HepG2 (cell line): ENCODE results near the gene HMGN4. TPM values are rescaled to one million over a fixed set of nuclear protein-coding genes. Genes with fewer than 3 reads are reported as not detected.

ENCODE experiments used
- ERF ChIP-seq: IDR thresholded peaks from 2 replicates; pipeline ENCODE4 v1.6.1; 2018; ENCODE audit warnings: missing biosample characterization, missing genetic modification reagents
- FOXP1 ChIP-seq, 2 experiments: fragments of 450-650 bp in 1 of 2; IDR thresholded peaks; 2 replicates each; pipeline ENCODE4 v1.6.1; 2017 to 2018; ENCODE audit warnings: antibody characterized with exemption in 1 of 2
- GPBP1L1 ChIP-seq: sonication (generic); formaldehyde crosslinking; IDR thresholded peaks from 2 replicates; pipeline ENCODE4 v1.5.0; 2020; ENCODE audit warnings: mild to moderate bottlenecking, missing genetic modification reagents
- JUNB ChIP-seq: sonication (generic); formaldehyde crosslinking; IDR thresholded peaks from 2 replicates; pipeline ENCODE4 v1.8.0; 2022; ENCODE audit warnings: missing genetic modification reagents, mild to moderate bottlenecking, borderline replicate concordance
- MEF2D ChIP-seq: sonication (generic); formaldehyde crosslinking; IDR thresholded peaks from 2 replicates; pipeline ENCODE4 v1.5.1; 2020; ENCODE audit warnings: mild to moderate bottlenecking, missing genetic modification reagents
- MEIS1 ChIP-seq: sonication (generic); formaldehyde crosslinking; IDR thresholded peaks from 2 replicates; pipeline ENCODE4 v1.9.0; 2021; ENCODE audit warnings: mild to moderate bottlenecking, missing genetic modification reagents, moderate library complexity, borderline replicate concordance
- TAF1 ChIP-seq: sonication (generic); formaldehyde crosslinking; IDR thresholded peaks from 2 replicates; pipeline ENCODE4 v1.4.0; 2020; ENCODE audit warnings: missing genetic modification reagents
- TBL1XR1 ChIP-seq: fragments of 150-350 bp; IDR thresholded peaks from 2 replicates; pipeline ENCODE4 v1.6.1; 2014; ENCODE audit warnings: borderline replicate concordance, low read length; ENCODE audit not compliant: partially characterized antibody
- YY1 ChIP-seq: IDR thresholded peaks from 2 replicates; pipeline ENCODE4 v1.6.1; 2011; ENCODE audit warnings: low read length, low read depth, moderate library complexity, mild to moderate bottlenecking; ENCODE audit not compliant: insufficient read depth, insufficient replicate concordance
- ZC3H13 ChIP-seq: sonication (generic); formaldehyde crosslinking; IDR thresholded peaks from 2 replicates; pipeline ENCODE4 v1.8.1; 2023; ENCODE audit warnings: mild to moderate bottlenecking, missing genetic modification reagents, moderate library complexity
- ZMYM3 ChIP-seq: sonication (generic); formaldehyde crosslinking; IDR thresholded peaks from 2 replicates; pipeline ENCODE4 v1.5.1; 2020; ENCODE audit warnings: mild to moderate bottlenecking, missing genetic modification reagents
- ZNF12 ChIP-seq: sonication (generic); formaldehyde crosslinking; IDR thresholded peaks from 2 replicates; pipeline ENCODE4 v1.5.0; 2020; ENCODE audit warnings: missing genetic modification reagents
- ZNF136 ChIP-seq: sonication (generic); formaldehyde crosslinking; IDR thresholded peaks from 2 replicates; pipeline ENCODE4 v1.8.1; 2022; ENCODE audit warnings: low read depth, mild to moderate bottlenecking, moderate library complexity, missing genetic modification reagents
- ZNF205 ChIP-seq: IDR thresholded peaks from 2 replicates; pipeline ENCODE4 v1.6.1; 2018; ENCODE audit warnings: missing biosample characterization, missing genetic modification reagents
- ZNF225 ChIP-seq: sonication (generic); formaldehyde crosslinking; IDR thresholded peaks from 2 replicates; pipeline ENCODE4 v1.4.0; 2020; ENCODE audit warnings: mild to moderate bottlenecking, missing genetic modification reagents
- ZNF329 ChIP-seq: sonication (generic); formaldehyde crosslinking; IDR thresholded peaks from 2 replicates; pipeline ENCODE4 v1.9.0; 2021; ENCODE audit warnings: low read depth, mild to moderate bottlenecking, missing genetic modification reagents
- ZNF598 ChIP-seq: sonication (generic); formaldehyde crosslinking; IDR thresholded peaks from 2 replicates; pipeline ENCODE4 v1.5.1; 2020; ENCODE audit warnings: mild to moderate bottlenecking, missing genetic modification reagents, borderline replicate concordance
- ZNF615 ChIP-seq: sonication (generic); formaldehyde crosslinking; IDR thresholded peaks from 2 replicates; pipeline ENCODE4 v1.5.0; 2020; ENCODE audit warnings: mild to moderate bottlenecking, missing genetic modification reagents, borderline replicate concordance
- ZNF672 ChIP-seq: sonication (generic); formaldehyde crosslinking; IDR thresholded peaks from 2 replicates; pipeline ENCODE4 v1.8.1; 2022; ENCODE audit warnings: missing genetic modification reagents
- ZNF772 ChIP-seq: sonication (generic); formaldehyde crosslinking; IDR thresholded peaks from 2 replicates; pipeline ENCODE4 v1.5.0; 2020; ENCODE audit warnings: mild to moderate bottlenecking, missing genetic modification reagents
- polyA plus RNA-seq, 8 experiments: library from polyadenylated mRNA; depleted of rRNA in 3 of 8; stranded (reverse) in 7 of 8; unstranded in 1 of 8; fragments of >200 nt; fragmentation: Illumina TruSeq in 4 of 8; extraction: Trizol in 4 of 8; gene quantifications; 2 replicates each; pipeline versions ENCODE4 v1.2.1 to v1.2.3, GENCODE V29; 2011 to 2016; ENCODE audit warnings: low read depth in 4 of 8, missing spikeins in 1 of 8, mixed read lengths in 1 of 8; ENCODE audit not compliant: insufficient read depth in 1 of 8
- total RNA-seq, 5 experiments: library from RNA; depleted of rRNA; stranded (reverse); fragments of >200 nt; fragmentation: Illumina TruSeq; extraction: Trizol; gene quantifications; 2 replicates each; pipeline ENCODE4 v1.2.3, GENCODE V29; 2016; ENCODE audit warnings: low read depth in 1 of 5
- TF ChIP-seq, protein P1 (sequence below): sonication (generic); formaldehyde crosslinking; IDR thresholded peaks from 2 replicates; pipeline ENCODE4 v1.9.0; 2021; ENCODE audit warnings: missing genetic modification reagents, mild to moderate bottlenecking, borderline replicate concordance
- TF ChIP-seq, protein P2 (sequence below), 2 experiments: sonication (generic) in 1 of 2; formaldehyde crosslinking in 1 of 2; IDR thresholded peaks; 2 replicates each; pipeline versions ENCODE4 v1.4.0 to v1.6.1; 2016 to 2020; ENCODE audit warnings: borderline replicate concordance in 1 of 2, low read depth in 1 of 2, mild to moderate bottlenecking in 1 of 2, missing genetic modification reagents in 1 of 2

HMGN4 gene
- total and polyA plus RNA-seq, 2 of the 13 experiments (the other 11 are each of a cell fraction or from before 2014, with no cell fraction given) = 39.9 to 52.1 TPM

GRCh38 chr6:26556263-26557070 is 18.3 kb downstream of the HMGN4 start (continued):
- TF ChIP-seq ZNF598 (CRISPR knock-in tag) (0 out of 2 replicates have a peak, but pooled peaks have one; percentile 35), TBL1XR1 (peak; percentile 42), MEIS1 (no peak), ZNF12 (CRISPR knock-in tag) (no peak; the same call in 1 of the 2 replicates), TAF1 (no peak), ERF (CRISPR knock-in tag) (peak; percentile 79), ZNF205 (0 out of 2 replicates have a peak, but pooled peaks have one; percentile 35), GPBP1L1 (CRISPR knock-in tag) (no peak), ZNF672 (CRISPR knock-in tag) (no peak), FOXP1 (IDR thresholded peaks at IDR 0.05) (no peak), FOXP1 (CRISPR knock-in tag; IDR thresholded peaks at IDR 0.05) (no peak), MEF2D (no peak), ZNF136 (CRISPR knock-in tag) (no peak), JUNB (CRISPR knock-in tag) (no peak), ZC3H13 (no peak), ZMYM3 (CRISPR knock-in tag) (peak; percentile 78), ZNF772 (CRISPR knock-in tag) (no peak; the same call in 1 of the 2 replicates), ZNF225 (CRISPR knock-in tag) (no peak), ZNF615 (CRISPR knock-in tag) (no peak), ZNF329 (no peak), YY1 (peak; percentile 31)
- TF ChIP-seq, protein P1, sequence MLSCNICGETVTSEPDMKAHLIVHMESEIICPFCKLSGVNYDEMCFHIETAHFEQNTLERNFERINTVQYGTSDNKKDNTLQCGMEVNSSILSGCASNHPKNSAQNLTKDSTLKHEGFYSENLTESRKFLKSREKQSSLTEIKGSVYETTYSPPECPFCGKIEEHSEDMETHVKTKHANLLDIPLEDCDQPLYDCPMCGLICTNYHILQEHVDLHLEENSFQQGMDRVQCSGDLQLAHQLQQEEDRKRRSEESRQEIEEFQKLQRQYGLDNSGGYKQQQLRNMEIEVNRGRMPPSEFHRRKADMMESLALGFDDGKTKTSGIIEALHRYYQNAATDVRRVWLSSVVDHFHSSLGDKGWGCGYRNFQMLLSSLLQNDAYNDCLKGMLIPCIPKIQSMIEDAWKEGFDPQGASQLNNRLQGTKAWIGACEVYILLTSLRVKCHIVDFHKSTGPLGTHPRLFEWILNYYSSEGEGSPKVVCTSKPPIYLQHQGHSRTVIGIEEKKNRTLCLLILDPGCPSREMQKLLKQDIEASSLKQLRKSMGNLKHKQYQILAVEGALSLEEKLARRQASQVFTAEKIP (CRISPR knock-in tag) = no peak
- TF ChIP-seq, protein P2, sequence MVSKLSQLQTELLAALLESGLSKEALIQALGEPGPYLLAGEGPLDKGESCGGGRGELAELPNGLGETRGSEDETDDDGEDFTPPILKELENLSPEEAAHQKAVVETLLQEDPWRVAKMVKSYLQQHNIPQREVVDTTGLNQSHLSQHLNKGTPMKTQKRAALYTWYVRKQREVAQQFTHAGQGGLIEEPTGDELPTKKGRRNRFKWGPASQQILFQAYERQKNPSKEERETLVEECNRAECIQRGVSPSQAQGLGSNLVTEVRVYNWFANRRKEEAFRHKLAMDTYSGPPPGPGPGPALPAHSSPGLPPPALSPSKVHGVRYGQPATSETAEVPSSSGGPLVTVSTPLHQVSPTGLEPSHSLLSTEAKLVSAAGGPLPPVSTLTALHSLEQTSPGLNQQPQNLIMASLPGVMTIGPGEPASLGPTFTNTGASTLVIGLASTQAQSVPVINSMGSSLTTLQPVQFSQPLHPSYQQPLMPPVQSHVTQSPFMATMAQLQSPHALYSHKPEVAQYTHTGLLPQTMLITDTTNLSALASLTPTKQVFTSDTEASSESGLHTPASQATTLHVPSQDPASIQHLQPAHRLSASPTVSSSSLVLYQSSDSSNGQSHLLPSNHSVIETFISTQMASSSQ (IDR thresholded peaks at IDR 0.05; ENCODE audit: low read depth) = no peak; the same call in 1 of the 2 replicates
- TF ChIP-seq, protein P2 (CRISPR knock-in tag; IDR thresholded peaks at IDR 0.05; ENCODE audit: borderline replicate concordance) = no peak; the same call in 1 of the 2 replicates
